Esophagus mucosa (tissue), 1 donor: Measurements from ENCODE around the gene HOXD12. TPM values are rescaled to one million over a fixed set of nuclear protein-coding genes. Genes with fewer than 3 reads are reported as not detected.

Experiments
- ATAC-seq: fragments of 200-7000 bp; cut with Tn5 transposase; one replicate; pipeline ENCODE4 v1.9.1; 2020
- total RNA-seq: library from RNA; stranded (reverse); gene quantifications from one replicate; pipeline ENCODE4 v1.2.4, GENCODE V29; 2023
- donor health status: DM: yes; HTN: yes; CAD: no.

The HOXD12 gene
- total RNA-seq, 1 donor from 2014 or later, result not detected

DNA sequence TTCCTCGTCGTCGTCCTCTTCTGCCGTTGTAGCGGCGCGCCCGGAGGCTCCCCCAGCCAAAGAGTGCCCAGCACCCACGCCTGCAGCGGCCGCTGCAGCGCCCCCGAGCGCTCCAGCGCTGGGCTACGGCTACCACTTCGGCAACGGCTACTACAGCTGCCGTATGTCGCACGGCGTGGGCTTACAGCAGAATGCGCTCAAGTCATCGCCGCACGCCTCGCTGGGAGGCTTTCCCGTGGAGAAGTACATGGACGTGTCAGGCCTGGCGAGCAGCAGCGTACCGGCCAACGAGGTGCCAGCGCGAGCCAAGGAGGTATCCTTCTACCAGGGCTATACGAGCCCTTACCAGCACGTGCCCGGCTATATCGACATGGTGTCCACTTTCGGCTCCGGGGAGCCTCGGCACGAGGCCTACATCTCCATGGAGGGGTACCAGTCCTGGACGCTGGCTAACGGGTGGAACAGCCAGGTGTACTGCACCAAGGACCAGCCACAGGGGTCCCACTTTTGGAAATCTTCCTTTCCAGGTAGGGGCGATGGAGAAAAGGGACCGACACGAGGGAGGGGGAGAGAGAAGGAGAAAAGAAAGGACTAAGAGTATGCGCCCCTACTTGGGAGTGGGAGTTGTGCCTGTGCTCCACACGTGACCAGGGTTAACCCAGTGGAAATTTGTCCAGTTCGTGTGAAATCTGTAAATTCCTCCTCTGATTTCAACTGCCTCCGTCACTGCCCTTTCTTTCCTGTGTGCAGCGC is 6.3 kb upstream of the HOXD12 start:
- ATAC-seq, result no peak

GRCh38 chr2:176093898-176094249 is 5.7 kb upstream of the HOXD12 start:
- ATAC-seq, result no peak

DNA sequence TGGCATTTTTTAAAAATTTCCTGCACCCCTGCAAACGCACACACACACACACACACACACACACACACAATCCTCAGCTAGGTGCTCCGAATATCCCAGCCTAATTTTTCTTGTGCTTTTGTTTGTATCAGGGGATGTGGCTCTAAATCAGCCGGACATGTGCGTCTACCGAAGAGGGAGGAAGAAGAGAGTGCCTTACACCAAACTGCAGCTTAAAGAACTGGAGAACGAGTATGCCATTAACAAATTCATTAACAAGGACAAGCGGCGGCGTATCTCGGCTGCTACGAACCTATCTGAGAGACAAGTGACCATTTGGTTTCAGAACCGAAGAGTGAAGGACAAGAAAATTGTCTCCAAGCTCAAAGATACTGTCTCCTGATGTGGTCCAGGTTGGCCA is 5.2 kb upstream of the HOXD12 start:
- ATAC-seq, result no peak

- no peak for ATAC-seq
Measured at GRCh38 chr2:176095421-176095820, 4.2 kb upstream of the HOXD12 start.

DNA sequence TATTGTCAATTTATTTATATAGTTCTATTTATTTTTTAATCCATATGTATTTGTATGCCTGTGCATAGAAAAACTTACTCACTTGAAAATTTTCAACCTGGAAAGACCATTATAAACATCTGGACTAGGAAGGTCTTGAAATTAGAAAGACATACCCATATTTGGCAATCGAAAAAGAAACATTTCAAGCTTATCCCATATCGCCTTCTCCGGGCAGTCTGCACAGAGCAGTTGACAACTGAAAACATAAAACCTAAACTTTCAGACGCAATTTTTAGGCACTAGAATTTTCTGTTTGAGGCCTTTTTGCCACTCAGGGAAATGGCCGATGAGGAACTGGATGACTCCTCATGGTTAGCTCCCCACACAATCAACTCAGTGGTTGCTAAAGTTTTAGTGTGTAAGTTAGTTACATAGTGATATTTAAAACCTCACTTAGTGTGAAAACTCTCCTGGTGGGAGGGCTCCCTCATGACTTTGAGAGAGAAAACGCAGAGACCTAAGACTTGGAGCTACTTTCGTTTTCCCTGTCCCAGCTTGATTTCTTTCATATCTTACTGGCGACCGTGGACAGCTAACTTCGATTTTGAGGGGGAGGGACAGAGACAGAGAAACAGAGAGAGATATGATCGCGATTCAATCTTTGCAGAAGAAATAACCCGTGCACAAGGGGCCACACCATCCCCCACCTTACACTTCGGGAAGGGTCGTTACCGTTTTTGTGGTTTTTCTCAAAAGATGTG is 3.2 kb upstream of the HOXD12 start:
- ATAC-seq, result no peak

- ATAC-seq, result peak; percentile 86
Measured at GRCh38 chr2:176096986-176097819, 2.4 kb upstream of the HOXD12 start.

- ATAC-seq, result no peak
Measured at GRCh38 chr2:176097820-176098365, 1.7 kb upstream of the HOXD12 start.

DNA sequence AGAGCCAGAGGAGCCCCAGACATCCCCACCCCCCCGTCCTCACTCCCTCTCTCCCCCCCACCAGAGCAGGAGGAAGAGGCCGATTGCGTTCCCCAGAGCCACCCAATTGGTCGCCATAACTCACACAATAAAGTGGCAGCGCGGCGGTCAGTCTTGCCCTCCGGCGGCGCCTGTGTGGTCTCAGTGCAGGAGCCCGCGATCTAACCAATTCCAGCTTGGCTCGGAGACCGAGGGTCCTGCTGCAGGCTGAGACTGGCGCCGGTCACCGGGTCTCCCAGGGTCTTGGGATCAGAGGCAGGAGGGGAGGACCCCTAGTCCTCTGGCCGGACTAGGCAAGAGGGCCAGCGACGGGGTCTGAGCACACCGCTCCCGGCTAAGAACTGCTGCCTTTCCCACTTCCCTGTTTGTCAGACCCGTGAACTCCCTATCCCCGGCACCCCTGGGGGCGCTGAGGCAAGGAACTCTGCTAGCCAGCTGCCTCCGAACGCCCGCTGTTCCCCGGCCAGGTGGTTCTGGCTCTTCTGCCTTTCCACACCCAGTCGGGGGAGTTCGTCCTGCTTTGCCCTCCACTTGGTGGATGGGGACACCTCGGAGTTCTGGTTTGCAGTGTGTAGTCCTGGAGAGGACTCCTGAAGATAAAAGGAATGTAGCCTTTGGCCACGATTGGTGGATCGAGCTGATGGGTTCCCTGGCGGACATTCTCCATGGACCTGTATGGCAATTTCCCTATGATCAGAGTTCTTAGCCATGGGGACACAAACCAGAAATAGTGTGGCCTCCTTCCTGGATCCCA is 1.0 kb upstream of the HOXD12 start:
- no peak for ATAC-seq

DNA sequence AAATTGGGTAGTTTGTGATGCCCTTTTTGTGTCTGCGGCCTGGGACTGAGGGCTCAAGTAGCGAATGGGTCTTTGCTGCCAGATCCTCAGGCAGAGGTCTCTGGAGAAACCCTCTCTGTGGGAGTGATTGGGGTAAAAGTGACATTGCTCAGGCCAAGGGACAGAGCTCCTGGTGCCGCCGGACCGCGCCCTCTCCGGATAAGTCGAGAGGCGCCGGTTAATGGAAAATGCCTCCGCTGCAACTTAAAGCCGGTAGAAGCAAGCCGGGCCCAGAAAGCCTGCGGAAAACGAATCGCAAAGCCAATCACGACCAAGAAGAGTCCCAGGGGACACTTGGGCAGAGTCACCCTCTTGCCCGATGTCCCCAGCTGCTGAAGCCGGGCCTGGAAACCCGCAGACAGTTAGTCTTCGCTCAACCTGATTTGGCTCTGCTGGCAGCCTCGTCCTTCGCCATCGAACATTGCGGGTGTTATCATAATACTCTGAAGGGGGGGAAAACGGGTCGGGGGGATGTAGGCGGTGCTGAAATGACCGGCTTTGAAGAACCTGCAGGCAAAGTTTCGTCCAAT is 352 bp upstream of the HOXD12 start:
- no peak for ATAC-seq

- ATAC-seq, result no peak
Measured at GRCh38 chr2:176100547-176101140, 1.0 kb downstream of the HOXD12 start.

DNA sequence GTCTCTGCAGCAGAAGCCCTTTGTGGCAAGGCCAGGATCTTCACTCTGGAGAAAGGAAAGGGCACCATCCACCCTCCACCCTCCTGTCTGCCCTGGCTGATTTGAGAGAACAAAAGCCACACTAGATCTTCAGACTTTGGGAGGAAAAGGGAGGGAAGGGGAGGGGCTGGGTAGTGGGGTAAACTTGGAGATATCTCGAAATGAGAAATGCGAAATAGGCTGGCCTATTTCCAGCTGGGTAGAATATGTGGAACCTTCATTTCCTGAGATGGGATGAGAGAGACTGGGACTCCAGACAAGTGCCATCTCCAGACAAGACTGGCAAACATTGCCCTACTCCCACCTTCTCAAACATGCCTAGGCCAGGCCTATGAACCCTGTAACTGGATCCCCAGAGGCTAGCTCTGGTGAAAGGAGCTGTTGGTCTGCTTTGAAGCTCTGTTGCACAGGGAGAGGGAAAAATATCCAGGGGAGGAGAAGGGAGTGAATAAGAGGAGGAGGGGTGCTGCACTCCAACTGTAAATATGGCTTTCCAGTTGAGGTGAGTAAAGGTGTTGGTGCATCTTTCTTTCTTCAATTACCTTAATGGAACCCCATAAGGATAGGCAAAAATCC is 1.7 kb downstream of the HOXD12 start:
- no peak for ATAC-seq

DNA sequence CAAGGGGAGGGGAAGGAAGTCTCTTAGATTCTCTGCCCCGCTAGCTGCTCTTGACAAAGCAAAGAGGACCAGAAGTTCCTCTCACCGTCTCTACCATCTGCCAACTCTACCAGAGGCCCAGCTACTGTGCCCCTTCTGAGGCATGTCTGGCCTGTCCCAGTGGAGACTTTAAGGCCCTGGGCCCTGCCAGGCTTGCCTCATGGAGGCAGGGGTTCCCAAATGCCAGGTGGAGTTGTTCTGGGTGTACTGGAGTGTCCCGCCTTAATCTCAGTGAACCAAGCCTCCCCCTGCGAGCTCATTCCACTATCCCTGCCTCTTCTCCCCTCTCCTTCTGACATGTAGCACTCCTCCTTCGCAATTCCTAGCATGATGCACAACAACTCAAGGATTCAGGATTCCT is 2.2 kb downstream of the HOXD12 start:
- ATAC-seq, result no peak

DNA sequence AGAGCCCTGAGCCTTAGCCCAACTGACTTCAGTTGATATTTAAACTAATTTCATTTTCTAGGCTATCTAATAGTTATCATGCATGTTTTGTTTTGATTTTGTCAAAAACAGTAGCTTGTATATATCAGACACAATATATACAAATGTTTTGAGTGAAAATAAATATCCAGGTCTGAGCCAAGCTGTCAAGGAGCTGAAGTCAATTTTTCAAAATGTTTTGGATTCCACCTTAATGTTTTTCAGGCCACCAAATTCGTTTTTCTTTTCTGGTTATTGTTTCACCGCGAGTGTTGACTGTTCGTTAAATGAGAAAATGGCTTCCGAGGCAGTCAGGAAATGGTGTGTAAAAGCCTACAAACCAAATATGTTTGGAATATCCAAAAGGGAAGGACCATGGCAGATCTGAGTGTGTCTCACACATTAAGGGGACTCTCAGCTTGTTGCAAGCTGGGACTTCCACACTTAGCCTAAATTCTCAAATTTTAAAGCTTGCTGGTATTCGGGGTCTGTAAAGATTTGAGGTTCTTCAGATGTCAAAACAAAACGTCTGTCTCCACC is 2.8 kb downstream of the HOXD12 start:
- ATAC-seq, result no peak

- ATAC-seq, result no peak
Measured at GRCh38 chr2:176103194-176103593, 3.6 kb downstream of the HOXD12 start.

GRCh38 chr2:176103742-176104315 is 4.2 kb downstream of the HOXD12 start:
- ATAC-seq, result no peak

GRCh38 chr2:176104316-176105077 is 4.9 kb downstream of the HOXD12 start:
- no peak for ATAC-seq

DNA sequence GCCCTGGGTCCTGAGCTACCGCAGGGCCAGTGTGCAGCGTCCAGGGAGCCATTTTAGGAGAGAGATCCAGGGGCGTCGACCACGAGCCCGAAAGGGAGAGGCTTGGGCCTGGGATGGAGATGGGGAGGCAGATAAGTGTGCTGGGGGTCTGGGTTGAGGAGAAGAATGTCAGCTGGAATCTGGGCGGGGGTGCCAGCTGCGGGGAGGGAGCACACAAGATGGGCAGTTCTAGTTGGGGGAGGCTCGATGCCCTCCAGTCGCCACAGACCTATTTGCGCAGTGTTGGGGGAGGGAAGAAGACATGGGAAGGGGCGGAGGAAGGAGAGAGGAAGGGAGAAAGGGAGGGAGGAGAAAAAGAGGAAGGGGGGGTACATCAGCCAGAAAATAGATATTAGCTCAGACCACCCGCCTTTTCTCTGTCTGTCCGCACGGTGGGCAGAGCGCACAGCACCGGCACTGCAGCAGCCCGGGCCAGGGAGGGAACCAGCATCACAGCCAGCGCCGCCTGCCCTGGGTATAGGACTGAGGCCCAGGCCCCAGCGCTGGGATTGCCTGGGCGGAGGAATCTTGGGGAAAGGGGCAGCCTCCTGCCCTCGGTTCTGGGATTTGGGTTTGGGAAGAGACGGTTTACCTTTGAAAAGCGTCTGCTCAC is 5.6 kb downstream of the HOXD12 start:
- ATAC-seq, result no peak

- ATAC-seq, result no peak
Measured at GRCh38 chr2:176105730-176106580, 6.4 kb downstream of the HOXD12 start.
